H1 (cell line): ENCODE results near the gene CEP57L1. TPM values are rescaled to one million over a fixed set of nuclear protein-coding genes. Genes with fewer than 3 reads are reported as not detected.

Experiments used
- CTCF ChIA-PET: fragments of 300-600 bp; sonication (Branson Sonifier 250); formaldehyde crosslinking; loops from one replicate; lab custom pipeline; 2021; ENCODE audit not compliant: partially characterized antibody; lab: Charles Lee
- POLR2A ChIA-PET: fragments of 300-600 bp; sonication (Branson Sonifier 250); formaldehyde crosslinking; loops from one replicate; lab custom pipeline; 2021; ENCODE audit warnings: inconsistent platforms; ENCODE audit not compliant: partially characterized antibody; lab: Charles Lee
- DNase-seq, 2 experiments: peaks; one replicate each; pipeline versions ENCODE4 v3.0.0 to v3.0.0-alpha.2; 2010 to 2022; ENCODE audit warnings: low spot score in 2 of 2, low read depth in 1 of 2, mixed read lengths in 1 of 2
- FAIRE-seq: peaks from 2 replicates; lab custom pipeline; 2011; peaks lifted over from hg19 to GRCh38; lab: Jason Lieb, UNC
- H2AFZ ChIP-seq: 2 replicates; pipeline ENCODE4 v1.8.1; 2012; ENCODE audit warnings: low read length, inconsistent platforms
- H2AK5ac ChIP-seq: 2 replicates; pipeline ENCODE4 v1.6.1; 2013; ENCODE audit warnings: low read depth, low read length
- H2BK120ac ChIP-seq: replicated peaks from 2 replicates; pipeline ENCODE3; 2013; ENCODE audit warnings: low read depth, low read length, inconsistent platforms
- H2BK12ac ChIP-seq: 2 replicates; pipeline ENCODE4 v1.6.1; 2013; ENCODE audit warnings: low read depth, low read length
- H2BK15ac ChIP-seq: 2 replicates; pipeline ENCODE4 v1.6.1; 2013; ENCODE audit warnings: low read length
- H2BK20ac ChIP-seq: 2 replicates; pipeline ENCODE4 v1.6.1; 2013; ENCODE audit warnings: low read length
- H2BK5ac ChIP-seq: 2 replicates; pipeline ENCODE4 v1.6.1; 2013; ENCODE audit warnings: low read depth, low read length
- H3K14ac ChIP-seq: 2 replicates; pipeline ENCODE4 v1.6.1; 2013; ENCODE audit warnings: inconsistent platforms; ENCODE audit not compliant: insufficient read length
- H3K18ac ChIP-seq: 2 replicates; pipeline ENCODE4 v1.6.1; 2013; ENCODE audit warnings: low read length; ENCODE audit errors: extremely low read depth
- H3K23ac ChIP-seq: 2 replicates; pipeline ENCODE4 v1.6.1; 2013; ENCODE audit warnings: inconsistent platforms; ENCODE audit not compliant: insufficient read length
- H3K23me2 ChIP-seq: 2 replicates; pipeline ENCODE4 v1.6.1; 2013; ENCODE audit warnings: low read depth, low read length
- H3K27ac ChIP-seq: 2 replicates; pipeline ENCODE4 v1.6.1; 2011; ENCODE audit warnings: low read depth, low read length, inconsistent platforms
- H3K27me3 ChIP-seq, 4 experiments: replicated peaks in 1 of 4; 1 replicate in 1 of 4; 2 replicates in 3 of 4; pipeline versions ENCODE4 v1.6.1 to v1.8.1; 2011 to 2013; ENCODE audit warnings: low read length in 3 of 4, mild to moderate bottlenecking in 3 of 4, inconsistent platforms in 2 of 4, mixed read lengths in 2 of 4, moderate library complexity in 1 of 4; ENCODE audit not compliant: control insufficient read depth in 3 of 4, insufficient read depth in 3 of 4; ENCODE audit errors: extremely low read depth in 1 of 4
- H3K36me3 ChIP-seq, 4 experiments: 2 replicates each; pipeline versions ENCODE4 v1.6.1 to v1.8.1; 2011 to 2013; ENCODE audit warnings: mild to moderate bottlenecking in 4 of 4, low read length in 3 of 4, moderate library complexity in 2 of 4, control low read depth in 1 of 4, inconsistent platforms in 1 of 4; ENCODE audit not compliant: insufficient read depth in 4 of 4, control insufficient read depth in 2 of 4
- H3K4ac ChIP-seq: replicated peaks from 2 replicates; pipeline ENCODE3; 2013; ENCODE audit warnings: low read length, low read depth, mixed read lengths, inconsistent platforms; ENCODE audit not compliant: insufficient read length
- H3K4me1 ChIP-seq, 4 experiments: replicated peaks in 1 of 4; 1 replicate in 1 of 4; 2 replicates in 3 of 4; pipeline versions ENCODE4 v1.6.1 to v1.8.1; 2011 to 2013; ENCODE audit warnings: low read length in 3 of 4, inconsistent platforms in 2 of 4, mixed read lengths in 1 of 4; ENCODE audit not compliant: insufficient read depth in 4 of 4, control insufficient read depth in 3 of 4
- H3K4me2 ChIP-seq, 2 experiments: 2 replicates each; pipeline versions ENCODE4 v1.6.1 to v1.8.1; 2011 to 2013; ENCODE audit warnings: low read depth in 2 of 2, low read length in 2 of 2, control low read depth in 1 of 2, inconsistent platforms in 1 of 2, mild to moderate bottlenecking in 1 of 2; ENCODE audit not compliant: insufficient read depth in 1 of 2
- H3K4me3 ChIP-seq, 4 experiments: fragments of 200-600, 300-600 bp in 1 of 4; sonication (generic), shearing (Covaris generic), sonication (Bioruptor Twin) in 1 of 4; 2 replicates each; pipeline versions ENCODE4 v1.5.1 to v1.8.1; 2011 to 2016; ENCODE audit warnings: low read length in 4 of 4, low read depth in 3 of 4, control low read depth in 2 of 4, inconsistent platforms in 2 of 4, mild to moderate bottlenecking in 2 of 4, mixed read lengths in 1 of 4, moderate library complexity in 1 of 4; ENCODE audit not compliant: insufficient read depth in 2 of 4; ENCODE audit errors: extremely low read depth in 1 of 4
- H3K56ac ChIP-seq: replicated peaks from 2 replicates; pipeline ENCODE3; 2013; ENCODE audit warnings: low read depth, mild to moderate bottlenecking, mixed read lengths, low read length, inconsistent platforms; ENCODE audit not compliant: insufficient read length
- H3K79me1 ChIP-seq: 2 replicates; pipeline ENCODE4 v1.6.1; 2013; ENCODE audit warnings: low read depth, low read length, control low read depth
- H3K79me2 ChIP-seq, 2 experiments: 2 replicates each; pipeline versions ENCODE4 v1.6.1 to v1.8.1; 2012 to 2013; ENCODE audit warnings: low read length in 2 of 2, mild to moderate bottlenecking in 2 of 2, inconsistent platforms in 1 of 2; ENCODE audit not compliant: insufficient read depth in 2 of 2, control insufficient read depth in 1 of 2
- H3K9ac ChIP-seq, 4 experiments: replicated peaks in 1 of 4; 1 replicate in 1 of 4; 2 replicates in 3 of 4; pipeline versions ENCODE4 v1.6.1 to v1.8.1; 2011 to 2013; ENCODE audit warnings: low read depth in 3 of 4, low read length in 3 of 4, control low read depth in 2 of 4, mild to moderate bottlenecking in 2 of 4, moderate library complexity in 2 of 4, inconsistent platforms in 1 of 4; ENCODE audit errors: extremely low read depth in 1 of 4
- H3K9me3 ChIP-seq, 2 experiments: 2 replicates each; pipeline versions ENCODE4 v1.6.1 to v1.8.1; 2012 to 2013; ENCODE audit warnings: mild to moderate bottlenecking in 2 of 2, moderate library complexity in 2 of 2, control low read depth in 1 of 2, inconsistent platforms in 1 of 2, low read depth in 1 of 2, low read length in 1 of 2, mixed read lengths in 1 of 2; ENCODE audit not compliant: insufficient read depth in 2 of 2
- H4K20me1 ChIP-seq, 2 experiments: replicated peaks in 1 of 2; 2 replicates each; pipeline versions ENCODE3 to v1.8.1; 2011 to 2013; ENCODE audit warnings: inconsistent platforms in 2 of 2, low read length in 2 of 2, mild to moderate bottlenecking in 1 of 2; ENCODE audit not compliant: insufficient read depth in 2 of 2, control insufficient read depth in 1 of 2
- H4K5ac ChIP-seq: 2 replicates; pipeline ENCODE4 v1.6.1; 2013; ENCODE audit warnings: low read length, low read depth, mixed read lengths, inconsistent platforms; ENCODE audit not compliant: insufficient read length
- H4K8ac ChIP-seq: 2 replicates; pipeline ENCODE4 v1.8.0; 2013; ENCODE audit warnings: mild to moderate bottlenecking, moderate library complexity, low read length, inconsistent platforms; ENCODE audit not compliant: insufficient read depth; ENCODE audit errors: extremely low read depth
- H4K91ac ChIP-seq: replicated peaks from 2 replicates; pipeline ENCODE3; 2013; ENCODE audit warnings: low read length, mixed read lengths, inconsistent platforms; ENCODE audit not compliant: insufficient read length
- CBX5 ChIP-seq: fragments of 300-800, 300-1000 bp; sonication (generic); IDR thresholded peaks from 2 replicates; pipeline ENCODE4 v1.7.1; 2016; ENCODE audit warnings: antibody characterized with exemption, low read length, low read depth
- CBX8 ChIP-seq: fragments of 300-800, 300-1000 bp; sonication (generic); IDR thresholded peaks from 2 replicates; pipeline ENCODE4 v1.7.1; 2016; ENCODE audit warnings: low read depth, low read length, borderline replicate concordance
- CHD2 ChIP-seq: IDR thresholded peaks from 2 replicates; pipeline ENCODE4 v1.6.1; 2012; ENCODE audit warnings: low read length, improper control_type of control experiment
- E2F6 ChIP-seq: IDR thresholded peaks from 2 replicates; pipeline ENCODE4 v1.6.1; 2012; ENCODE audit warnings: inconsistent platforms
- KDM4A ChIP-seq: IDR thresholded peaks from one replicate; pipeline ENCODE4 v1.7.1; 2012; ENCODE audit warnings: low read depth, mild to moderate bottlenecking, moderate library complexity, low read length, inconsistent platforms; ENCODE audit not compliant: severe bottlenecking
- NRF1 ChIP-seq: IDR thresholded peaks from 2 replicates; pipeline ENCODE4 v1.6.1; 2011; ENCODE audit warnings: mild to moderate bottlenecking, low read depth, low read length, improper control_type of control experiment
- POLR2AphosphoS5 ChIP-seq: IDR thresholded peaks from 2 replicates; pipeline ENCODE4 v1.6.1; 2011; ENCODE audit warnings: low read depth, low read length
- RAD21 ChIP-seq, 2 experiments: IDR thresholded peaks in 1 of 2; conservative IDR thresholded peaks in 1 of 2; 2 replicates each; pipeline ENCODE4 v1.6.1; 2011; ENCODE audit warnings: low read depth in 2 of 2, low read length in 2 of 2, improper control_type of control experiment in 1 of 2, inconsistent platforms in 1 of 2, mild to moderate bottlenecking in 1 of 2, moderate library complexity in 1 of 2
- RNF2 ChIP-seq: fragments of 200-900, 300-1000 bp; sonication (generic); IDR thresholded peaks from 2 replicates; pipeline ENCODE4 v1.7.1; 2016; ENCODE audit warnings: borderline replicate concordance, low read depth, mild to moderate bottlenecking, antibody characterized with exemption, low read length; ENCODE audit not compliant: poor library complexity, severe bottlenecking; ENCODE audit errors: missing control alignments
- SAP30 ChIP-seq: fragments of 300-600 bp; sonication (generic); IDR thresholded peaks from 2 replicates; pipeline ENCODE4 v1.7.1; 2012; ENCODE audit warnings: low read length, moderate library complexity, mild to moderate bottlenecking, inconsistent platforms; ENCODE audit not compliant: insufficient read depth, insufficient replicate concordance
- SIX5 ChIP-seq: IDR thresholded peaks from 2 replicates; pipeline ENCODE4 v1.6.1; 2011; ENCODE audit warnings: mild to moderate bottlenecking, low read depth, low read length
- SP1 ChIP-seq: IDR thresholded peaks from 2 replicates; pipeline ENCODE4 v1.6.1; 2011; ENCODE audit warnings: low read depth, low read length
- TBP ChIP-seq: IDR thresholded peaks from 2 replicates; pipeline ENCODE4 v1.6.1; 2011; ENCODE audit warnings: low read depth, low read length, improper control_type of control experiment
- ZNF274 ChIP-seq: IDR thresholded peaks from 2 replicates; pipeline ENCODE4 v1.7.0; 2012; ENCODE audit warnings: low read length, borderline replicate concordance; ENCODE audit errors: extremely low read depth
- WGBS, 2 experiments: shearing (Covaris generic) in 1 of 2; methylation state at CpG; one replicate each; pipeline versions ENCODE4 v1.1.6 to v1.1.7; 2013 to 2015; ENCODE audit warnings: low lambda C conversion rate in 2 of 2, mixed read lengths in 2 of 2, inconsistent platforms in 1 of 2, low coverage in 1 of 2, missing lambda C conversion rate in 1 of 2; ENCODE audit not compliant: insufficient replicate concordance in 2 of 2, insufficient coverage in 1 of 2, insufficient read length in 1 of 2; ENCODE audit errors: extremely low coverage in 1 of 2, missing lambda C conversion rate in 1 of 2; 5-methylcytosine and 5-hydroxymethylcytosine counted together
- polyA plus RNA-seq, 7 experiments: library from polyadenylated mRNA; depleted of rRNA in 3 of 7; stranded (reverse) in 5 of 7; unstranded in 2 of 7; fragments of >200 nt in 5 of 7; fragments of 200-250 nt in 2 of 7; gene quantifications; 1 replicate in 5 of 7; 2 replicates in 1 of 7; 4 replicates in 1 of 7; pipeline versions ENCODE4 v1.2.1 to v1.2.3, GENCODE V29; 2011 to 2013; ENCODE audit warnings: missing spikeins in 2 of 7, mixed read lengths in 2 of 7
- total RNA-seq: library from RNA; stranded (reverse); fragmentation: NEBNext Ultra II Directional; extraction: Animal tissue kit (Norgen Biotek cat#: 25700); gene quantifications from 2 replicates; pipeline ENCODE4 v1.2.1, GENCODE V29; 2021

The CEP57L1 gene
- total and polyA plus RNA-seq, 2 of the 8 experiments (the other 6 are each of a cell fraction or from before 2014, with no cell fraction given): 3.6 to 11.5 TPM

- H3K18ac ChIP-seq: no peak overlapping the region
- WGBS, 2 experiments: 85% methylated on average over 3 of the region's 3 CpGs; no CpG with 5 or more reads in 1 of the 2 experiments
- H3K27me3 ChIP-seq: no peaks in the 10 kb centered on the region
- no peak overlapping the region for H2AFZ ChIP-seq
- H4K8ac ChIP-seq: no peak overlapping the region
- H4K5ac ChIP-seq: no peak overlapping the region
- no peaks in the 10 kb centered on the region for H3K23me2 ChIP-seq
- no peak overlapping the region for H3K4me2 ChIP-seq
- H3K4me3 ChIP-seq: no peak overlapping the region
- H2AK5ac ChIP-seq: no peak overlapping the region
- ChIA-PET POLR2A (no interaction called here), CTCF (interaction anchor here (0.6 kb wide), 1 partner anchor 318 kb away, joined by 3 read pairs; no protein-coding TSS in a partner anchor)
- no peak overlapping the region for H3K4ac ChIP-seq
- no peaks in the 10 kb centered on the region for H4K20me1 ChIP-seq
- DNase-seq: no peak
- H3K79me2 ChIP-seq: no peaks in the 10 kb centered on the region
- H3K9me3 ChIP-seq: no peaks in the 10 kb centered on the region
- H2BK20ac ChIP-seq: no peak overlapping the region
- H4K91ac ChIP-seq: no peak overlapping the region
- H2BK12ac ChIP-seq: no peak overlapping the region
- no peak overlapping the region for H3K23ac ChIP-seq
- FAIRE-seq: no peak
- no peak overlapping the region for H3K56ac ChIP-seq
- H3K4me1 ChIP-seq: no peaks in the 10 kb centered on the region
- H3K36me3 ChIP-seq: no peaks in the 10 kb centered on the region
- H2BK120ac ChIP-seq: no peak overlapping the region
- H3K14ac ChIP-seq: no peak overlapping the region
- no peak overlapping the region for H3K27ac ChIP-seq
- no peak overlapping the region for H2BK15ac ChIP-seq
- H3K79me1 ChIP-seq: no peaks in the 10 kb centered on the region
- H2BK5ac ChIP-seq: no peak overlapping the region
- H3K9ac ChIP-seq: no peak overlapping the region
- TF ChIP-seq CBX8 (no peak), RAD21 (IDR thresholded peaks at IDR 0.05 in 1 of 2, conservative IDR thresholded peaks at IDR 0.05 in 1 of 2; ENCODE audit: low read depth in 2 of 2, low read length in 2 of 2) (no peak), TBP (no peak), KDM4A (no peak), RNF2 (no peak), ZNF274 (no peak), E2F6 (no peak), NRF1 (no peak), SIX5 (no peak), CBX5 (no peak), SAP30 (no peak), CHD2 (no peak), SP1 (no peak), POLR2AphosphoS5 (no peak)
These were observed 9.2 kb downstream of the CEP57L1 start for GRCh38 chr6:109104512-109104911.
